ENCODE measurements around the gene PLEKHA4. TPM values are rescaled to one million over a fixed set of nuclear protein-coding genes. Genes with fewer than 3 reads are reported as not detected.
"Not testable (repeated sequence)": the region's sequence is repeated elsewhere in the genome, so short reads cannot be mapped to it uniquely, and the experiment has no call there.

The PLEKHA4 gene
- total and polyA plus RNA-seq, 2 experiments from 2014 or later = 12.2 to 12.3 TPM

- ATAC-seq (peak; percentile 19), DNase-seq (ENCODE audit: low spot score) (peak; percentile 74)
- not testable (repeated sequence) for H3K27ac Mint-ChIP-seq; H3K27me3 Mint-ChIP-seq (ENCODE audit: insufficient read depth, low read depth, poor library complexity); H3F3A ChIP-seq (replicated peaks; ENCODE audit: low read depth); H3K79me2 ChIP-seq (replicated peaks; ENCODE audit: insufficient read depth); H3K4me3 Mint-ChIP-seq; H3K27me3 ChIP-seq (ENCODE audit: insufficient read depth); H3K4me1 ChIP-seq (ENCODE audit: insufficient read depth); H3K4me1 Mint-ChIP-seq; H3K4me3 ChIP-seq; H3K36me3 ChIP-seq (ENCODE audit: insufficient read depth); H4K20me1 ChIP-seq (replicated peaks; ENCODE audit: insufficient read depth); H2AFZ ChIP-seq; H3K9me2 ChIP-seq (ENCODE audit: insufficient read depth)
- Histone ChIP-seq H3K4me2 (0 out of 2 replicates have a peak overlapping the region, but pooled peaks have one; percentile 1), H3K27ac (ENCODE audit: low read depth) (0 out of 2 replicates have a peak overlapping the region, but pooled peaks have one; percentile 41)
- peak; percentile 27; the same call in 1 of the 2 replicates for TF ChIP-seq NANOG (IDR thresholded peaks at IDR 0.05; ENCODE audit: borderline replicate concordance)
- Mint-ChIP-seq H3K9me3 (peaks cover 11% of the 10 kb centered on the region; the same call in 2 of the 3 replicates), H3K36me3 (ENCODE audit: low read depth) (peaks cover 43% of the 10 kb centered on the region)
These were observed 11.3 kb upstream of the PLEKHA4 start for GRCh38 chr19:48879696-48880095.

- peaks cover 7% of the 10 kb centered on the region for H3K36me3 ChIP-seq (ENCODE audit: insufficient read depth)
- Mint-ChIP-seq H3K36me3 (ENCODE audit: low read depth) (peaks cover 48% of the 10 kb centered on the region), H3K9me3 (peaks cover 11% of the 10 kb centered on the region; the same call in 2 of the 3 replicates), H3K27ac (no peak overlapping the region), H3K4me1 (peaks cover 8% of the 10 kb centered on the region), H3K27me3 (ENCODE audit: insufficient read depth, low read depth, poor library complexity) (peaks cover 5% of the 10 kb centered on the region), H3K4me3 (no peak overlapping the region)
- H3K4me3 ChIP-seq = no peak overlapping the region
- peaks cover 7% of the 10 kb centered on the region; the same call in 1 of the 2 replicates for H3K4me1 ChIP-seq (ENCODE audit: insufficient read depth)
- 0 out of 2 replicates have a peak overlapping the region, but pooled peaks have one; percentile 1 for H3K4me2 ChIP-seq
- H3K79me2 ChIP-seq (replicated peaks; ENCODE audit: insufficient read depth) = peaks cover 10% of the 10 kb centered on the region
- H3K27ac ChIP-seq (ENCODE audit: low read depth) = no peak overlapping the region
- H3K27me3 ChIP-seq (ENCODE audit: insufficient read depth) = no peaks in the 10 kb centered on the region
- no peaks in the 10 kb centered on the region for H3K9me2 ChIP-seq (ENCODE audit: insufficient read depth)
- no peak overlapping the region for H2AFZ ChIP-seq
- no peak for DNase-seq (ENCODE audit: low spot score)
- peaks cover 8% of the 10 kb centered on the region; the same call in 1 of the 2 replicates for H3F3A ChIP-seq (replicated peaks; ENCODE audit: low read depth)
- no peak for ATAC-seq
- H4K20me1 ChIP-seq (replicated peaks; ENCODE audit: insufficient read depth) = peaks cover 8% of the 10 kb centered on the region; the same call in 1 of the 2 replicates
- TF ChIP-seq, protein P1, sequence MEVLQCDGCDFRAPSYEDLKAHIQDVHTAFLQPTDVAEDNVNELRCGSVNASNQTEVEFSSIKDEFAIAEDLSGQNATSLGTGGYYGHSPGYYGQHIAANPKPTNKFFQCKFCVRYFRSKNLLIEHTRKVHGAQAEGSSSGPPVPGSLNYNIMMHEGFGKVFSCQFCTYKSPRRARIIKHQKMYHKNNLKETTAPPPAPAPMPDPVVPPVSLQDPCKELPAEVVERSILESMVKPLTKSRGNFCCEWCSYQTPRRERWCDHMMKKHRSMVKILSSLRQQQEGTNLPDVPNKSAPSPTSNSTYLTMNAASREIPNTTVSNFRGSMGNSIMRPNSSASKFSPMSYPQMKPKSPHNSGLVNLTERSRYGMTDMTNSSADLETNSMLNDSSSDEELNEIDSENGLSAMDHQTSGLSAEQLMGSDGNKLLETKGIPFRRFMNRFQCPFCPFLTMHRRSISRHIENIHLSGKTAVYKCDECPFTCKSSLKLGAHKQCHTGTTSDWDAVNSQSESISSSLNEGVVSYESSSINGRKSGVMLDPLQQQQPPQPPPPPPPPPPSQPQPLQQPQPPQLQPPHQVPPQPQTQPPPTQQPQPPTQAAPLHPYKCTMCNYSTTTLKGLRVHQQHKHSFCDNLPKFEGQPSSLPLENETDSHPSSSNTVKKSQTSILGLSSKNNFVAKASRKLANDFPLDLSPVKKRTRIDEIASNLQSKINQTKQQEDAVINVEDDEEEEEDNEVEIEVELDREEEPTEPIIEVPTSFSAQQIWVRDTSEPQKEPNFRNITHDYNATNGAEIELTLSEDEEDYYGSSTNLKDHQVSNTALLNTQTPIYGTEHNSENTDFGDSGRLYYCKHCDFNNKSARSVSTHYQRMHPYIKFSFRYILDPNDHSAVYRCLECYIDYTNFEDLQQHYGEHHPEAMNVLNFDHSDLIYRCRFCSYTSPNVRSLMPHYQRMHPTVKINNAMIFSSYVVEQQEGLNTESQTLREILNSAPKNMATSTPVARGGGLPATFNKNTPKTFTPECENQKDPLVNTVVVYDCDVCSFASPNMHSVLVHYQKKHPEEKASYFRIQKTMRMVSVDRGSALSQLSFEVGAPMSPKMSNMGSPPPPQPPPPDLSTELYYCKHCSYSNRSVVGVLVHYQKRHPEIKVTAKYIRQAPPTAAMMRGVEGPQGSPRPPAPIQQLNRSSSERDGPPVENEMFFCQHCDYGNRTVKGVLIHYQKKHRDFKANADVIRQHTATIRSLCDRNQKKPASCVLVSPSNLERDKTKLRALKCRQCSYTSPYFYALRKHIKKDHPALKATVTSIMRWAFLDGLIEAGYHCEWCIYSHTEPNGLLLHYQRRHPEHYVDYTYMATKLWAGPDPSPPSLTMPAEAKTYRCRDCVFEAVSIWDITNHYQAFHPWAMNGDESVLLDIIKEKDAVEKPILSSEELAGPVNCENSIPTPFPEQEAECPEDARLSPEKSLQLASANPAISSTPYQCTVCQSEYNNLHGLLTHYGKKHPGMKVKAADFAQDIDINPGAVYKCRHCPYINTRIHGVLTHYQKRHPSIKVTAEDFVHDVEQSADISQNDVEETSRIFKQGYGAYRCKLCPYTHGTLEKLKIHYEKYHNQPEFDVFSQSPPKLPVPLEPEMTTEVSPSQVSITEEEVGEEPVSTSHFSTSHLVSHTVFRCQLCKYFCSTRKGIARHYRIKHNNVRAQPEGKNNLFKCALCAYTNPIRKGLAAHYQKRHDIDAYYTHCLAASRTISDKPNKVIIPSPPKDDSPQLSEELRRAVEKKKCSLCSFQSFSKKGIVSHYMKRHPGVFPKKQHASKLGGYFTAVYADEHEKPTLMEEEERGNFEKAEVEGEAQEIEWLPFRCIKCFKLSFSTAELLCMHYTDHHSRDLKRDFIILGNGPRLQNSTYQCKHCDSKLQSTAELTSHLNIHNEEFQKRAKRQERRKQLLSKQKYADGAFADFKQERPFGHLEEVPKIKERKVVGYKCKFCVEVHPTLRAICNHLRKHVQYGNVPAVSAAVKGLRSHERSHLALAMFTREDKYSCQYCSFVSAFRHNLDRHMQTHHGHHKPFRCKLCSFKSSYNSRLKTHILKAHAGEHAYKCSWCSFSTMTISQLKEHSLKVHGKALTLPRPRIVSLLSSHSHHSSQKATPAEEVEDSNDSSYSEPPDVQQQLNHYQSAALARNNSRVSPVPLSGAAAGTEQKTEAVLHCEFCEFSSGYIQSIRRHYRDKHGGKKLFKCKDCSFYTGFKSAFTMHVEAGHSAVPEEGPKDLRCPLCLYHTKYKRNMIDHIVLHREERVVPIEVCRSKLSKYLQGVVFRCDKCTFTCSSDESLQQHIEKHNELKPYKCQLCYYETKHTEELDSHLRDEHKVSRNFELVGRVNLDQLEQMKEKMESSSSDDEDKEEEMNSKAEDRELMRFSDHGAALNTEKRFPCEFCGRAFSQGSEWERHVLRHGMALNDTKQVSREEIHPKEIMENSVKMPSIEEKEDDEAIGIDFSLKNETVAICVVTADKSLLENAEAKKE (CRISPR knock-in tag; IDR thresholded peaks at IDR 0.05) = no peak
- TF ChIP-seq EZH2phosphoT487 (IDR thresholded peaks at IDR 0.05; ENCODE audit: unreplicated experiment) (no peak), POLR2AphosphoS5 (IDR thresholded peaks at IDR 0.05; ENCODE audit: low read depth) (no peak), ZNF114 (CRISPR knock-in tag; IDR thresholded peaks at IDR 0.05) (no peak), ZNF331 (CRISPR knock-in tag; IDR thresholded peaks at IDR 0.05; ENCODE audit: low read depth) (no peak), REST (IDR thresholded peaks at IDR 0.05; ENCODE audit: unreplicated experiment) (no peak), NANOG (IDR thresholded peaks at IDR 0.05; ENCODE audit: borderline replicate concordance) (no peak), CREB1 (CRISPR knock-in tag; IDR thresholded peaks at IDR 0.05; ENCODE audit: low read depth) (no peak), JUNB (IDR thresholded peaks at IDR 0.05; ENCODE audit: unreplicated experiment) (no peak), EZH2 (IDR thresholded peaks at IDR 0.05; ENCODE audit: low read depth, unreplicated experiment) (no peak)
- TF ChIP-seq, protein P2, sequence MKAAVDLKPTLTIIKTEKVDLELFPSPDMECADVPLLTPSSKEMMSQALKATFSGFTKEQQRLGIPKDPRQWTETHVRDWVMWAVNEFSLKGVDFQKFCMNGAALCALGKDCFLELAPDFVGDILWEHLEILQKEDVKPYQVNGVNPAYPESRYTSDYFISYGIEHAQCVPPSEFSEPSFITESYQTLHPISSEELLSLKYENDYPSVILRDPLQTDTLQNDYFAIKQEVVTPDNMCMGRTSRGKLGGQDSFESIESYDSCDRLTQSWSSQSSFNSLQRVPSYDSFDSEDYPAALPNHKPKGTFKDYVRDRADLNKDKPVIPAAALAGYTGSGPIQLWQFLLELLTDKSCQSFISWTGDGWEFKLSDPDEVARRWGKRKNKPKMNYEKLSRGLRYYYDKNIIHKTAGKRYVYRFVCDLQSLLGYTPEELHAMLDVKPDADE (IDR thresholded peaks at IDR 0.05) = no peak
These were observed 10.7 kb upstream of the PLEKHA4 start for GRCh38 chr19:48879025-48879637.
